ENCODE data around the gene RERE. TPM values are rescaled to one million over a fixed set of nuclear protein-coding genes. Genes with fewer than 3 reads are reported as not detected.
"Not testable (repeated sequence)": the region's sequence is repeated elsewhere in the genome, so short reads cannot be mapped to it uniquely, and the experiment has no call there.

Gene RERE
- total RNA-seq, 1 experiment from 2014 or later = 55.2 TPM

- H3K4me1 ChIP-seq (ENCODE audit: low read length); H4K20me1 ChIP-seq (ENCODE audit: insufficient read depth, low read depth, low read length); H3K4me2 ChIP-seq (ENCODE audit: low read depth, low read length, poor library complexity, severe bottlenecking); DNase-seq; H3K27ac ChIP-seq (ENCODE audit: low read length); H3K36me3 ChIP-seq (ENCODE audit: insufficient read depth, low read length); H3K9ac ChIP-seq (ENCODE audit: low read length); H3K9me3 ChIP-seq (ENCODE audit: low read length); H2AFZ ChIP-seq (ENCODE audit: low read length); H3K9me2 ChIP-seq (replicated peaks; ENCODE audit: insufficient read depth, low read length); H3K79me2 ChIP-seq (ENCODE audit: low read length); H3K27me3 ChIP-seq (ENCODE audit: low read length); H3K4me3 ChIP-seq (ENCODE audit: low read length): not testable (repeated sequence)
Observed at GRCh38 chr1:8621785-8622348, 195.6 kb downstream of the RERE start.

GRCh38 chr1:8621034-8621582 lies 196.3 kb downstream of the RERE start:
- not testable (repeated sequence) for H4K20me1 ChIP-seq (ENCODE audit: insufficient read depth, low read depth, low read length); H2AFZ ChIP-seq (ENCODE audit: low read length); H3K4me1 ChIP-seq (ENCODE audit: low read length); H3K36me3 ChIP-seq (ENCODE audit: insufficient read depth, low read length); H3K4me3 ChIP-seq (ENCODE audit: low read length); H3K9me2 ChIP-seq (replicated peaks; ENCODE audit: insufficient read depth, low read length); H3K4me2 ChIP-seq (ENCODE audit: low read depth, low read length, poor library complexity, severe bottlenecking); DNase-seq; H3K79me2 ChIP-seq (ENCODE audit: low read length); H3K27me3 ChIP-seq (ENCODE audit: low read length); H3K9me3 ChIP-seq (ENCODE audit: low read length); H3K27ac ChIP-seq (ENCODE audit: low read length); H3K9ac ChIP-seq (ENCODE audit: low read length)

GRCh38 chr1:8619917-8620502 lies 197.4 kb downstream of the RERE start:
- not testable (repeated sequence) for H3K27ac ChIP-seq (ENCODE audit: low read length); H3K36me3 ChIP-seq (ENCODE audit: insufficient read depth, low read length); H3K9me3 ChIP-seq (ENCODE audit: low read length); H3K27me3 ChIP-seq (ENCODE audit: low read length); H3K4me2 ChIP-seq (ENCODE audit: low read depth, low read length, poor library complexity, severe bottlenecking); H3K9me2 ChIP-seq (replicated peaks; ENCODE audit: insufficient read depth, low read length); H3K9ac ChIP-seq (ENCODE audit: low read length); H3K79me2 ChIP-seq (ENCODE audit: low read length); H3K4me3 ChIP-seq (ENCODE audit: low read length); DNase-seq; H3K4me1 ChIP-seq (ENCODE audit: low read length); H2AFZ ChIP-seq (ENCODE audit: low read length); H4K20me1 ChIP-seq (ENCODE audit: insufficient read depth, low read depth, low read length)

- H3K9me2 ChIP-seq (replicated peaks; ENCODE audit: insufficient read depth, low read length); H3K79me2 ChIP-seq (ENCODE audit: low read length); H3K27me3 ChIP-seq (ENCODE audit: low read length); DNase-seq; H3K4me3 ChIP-seq (ENCODE audit: low read length); H3K36me3 ChIP-seq (ENCODE audit: insufficient read depth, low read length); H3K9ac ChIP-seq (ENCODE audit: low read length); H3K4me2 ChIP-seq (ENCODE audit: low read depth, low read length, poor library complexity, severe bottlenecking); H3K27ac ChIP-seq (ENCODE audit: low read length); H4K20me1 ChIP-seq (ENCODE audit: insufficient read depth, low read depth, low read length); H3K4me1 ChIP-seq (ENCODE audit: low read length); H2AFZ ChIP-seq (ENCODE audit: low read length); H3K9me3 ChIP-seq (ENCODE audit: low read length): not testable (repeated sequence)
Observed at GRCh38 chr1:8619419-8619818, 198.0 kb downstream of the RERE start.

GRCh38 chr1:8616791-8617190 lies 200.6 kb downstream of the RERE start:
- not testable (repeated sequence) for H4K20me1 ChIP-seq (ENCODE audit: insufficient read depth, low read depth, low read length); H3K4me1 ChIP-seq (ENCODE audit: low read length); H3K9me3 ChIP-seq (ENCODE audit: low read length); H3K4me2 ChIP-seq (ENCODE audit: low read depth, low read length, poor library complexity, severe bottlenecking); H3K9me2 ChIP-seq (replicated peaks; ENCODE audit: insufficient read depth, low read length); H3K27me3 ChIP-seq (ENCODE audit: low read length); H3K36me3 ChIP-seq (ENCODE audit: insufficient read depth, low read length); H3K9ac ChIP-seq (ENCODE audit: low read length); H3K79me2 ChIP-seq (ENCODE audit: low read length); H3K4me3 ChIP-seq (ENCODE audit: low read length); H2AFZ ChIP-seq (ENCODE audit: low read length); H3K27ac ChIP-seq (ENCODE audit: low read length); DNase-seq

GRCh38 chr1:8611634-8612515 lies 205.6 kb downstream of the RERE start:
- not testable (repeated sequence) for H3K36me3 ChIP-seq (ENCODE audit: insufficient read depth, low read length); DNase-seq; H3K9me3 ChIP-seq (ENCODE audit: low read length); H4K20me1 ChIP-seq (ENCODE audit: insufficient read depth, low read depth, low read length); H3K4me1 ChIP-seq (ENCODE audit: low read length); H3K27me3 ChIP-seq (ENCODE audit: low read length); H3K4me2 ChIP-seq (ENCODE audit: low read depth, low read length, poor library complexity, severe bottlenecking); H3K4me3 ChIP-seq (ENCODE audit: low read length); H3K9me2 ChIP-seq (replicated peaks; ENCODE audit: insufficient read depth, low read length); H3K27ac ChIP-seq (ENCODE audit: low read length); H3K9ac ChIP-seq (ENCODE audit: low read length); H2AFZ ChIP-seq (ENCODE audit: low read length); H3K79me2 ChIP-seq (ENCODE audit: low read length)

GRCh38 chr1:8607906-8608305 lies 209.5 kb downstream of the RERE start:
- Histone ChIP-seq H3K27ac (ENCODE audit: low read length) (no peak overlapping the region), H3K4me1 (ENCODE audit: low read length) (no peaks in the 10 kb centered on the region), H3K9me2 (replicated peaks; ENCODE audit: insufficient read depth, low read length) (no peaks in the 10 kb centered on the region), H3K4me3 (ENCODE audit: low read length) (no peak overlapping the region), H3K9me3 (ENCODE audit: low read length) (no peaks in the 10 kb centered on the region), H3K4me2 (ENCODE audit: low read depth, low read length, poor library complexity, severe bottlenecking) (no peak overlapping the region), H3K27me3 (ENCODE audit: low read length) (no peaks in the 10 kb centered on the region), H4K20me1 (ENCODE audit: insufficient read depth, low read depth, low read length) (no peaks in the 10 kb centered on the region; the same call in 1 of the 2 replicates), H3K79me2 (ENCODE audit: low read length) (no peaks in the 10 kb centered on the region), H2AFZ (ENCODE audit: low read length) (no peak overlapping the region), H3K36me3 (ENCODE audit: insufficient read depth, low read length) (no peaks in the 10 kb centered on the region), H3K9ac (ENCODE audit: low read length) (no peak overlapping the region)
- DNase-seq = no peak

Measured in Karpas-422 (cell line).